ENCODE data around the gene CYTH1. TPM values are rescaled to one million over a fixed set of nuclear protein-coding genes. Genes with fewer than 3 reads are reported as not detected.
A peak's percentile ranks its signal among the peaks of the same experiment; 100 is the strongest.

CYTH1 gene
- polyA plus RNA-seq, 1 experiment = 13.7 TPM

GRCh38 chr17:78709119-78709681 is 72.9 kb downstream of the CYTH1 start:
- POLR2A ChIA-PET = interaction anchor here (0.6 to 2.1 kb wide), 3 partner anchors 16 to 212 kb away, joined by 3 to 5 read pairs (median 4); no protein-coding TSS in a partner anchor

DNA sequence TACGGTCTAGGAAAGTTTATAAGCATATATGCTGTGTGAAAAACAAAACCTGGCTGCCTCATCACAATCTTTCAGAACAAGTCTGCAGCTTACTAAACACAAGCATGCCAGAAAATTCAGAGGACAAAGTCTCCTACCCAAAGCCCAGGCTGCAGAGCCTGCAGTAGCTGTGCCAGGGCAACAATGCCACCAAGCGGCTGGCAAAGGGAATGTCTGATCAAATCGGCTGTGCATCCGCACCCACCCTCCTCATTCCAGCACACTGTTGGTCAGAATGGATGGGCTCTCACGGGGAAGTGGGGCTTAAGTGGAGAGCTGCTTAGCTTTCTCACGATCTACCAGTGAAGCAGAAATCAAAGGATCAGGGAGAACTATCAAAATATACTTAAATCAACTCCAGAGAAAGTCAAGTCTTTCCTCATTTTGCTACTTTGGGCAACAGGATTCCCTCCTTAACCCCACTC is 73.5 kb downstream of the CYTH1 start:
- ChIA-PET POLR2A (interaction anchor here (0.6 to 2.1 kb wide), 2 partner anchors 17 to 212 kb away, joined by 3 to 5 read pairs; no protein-coding TSS in a partner anchor), CTCF (interaction anchor here (0.6 to 6.0 kb wide), 29 partner anchors 9 to 623 kb away, joined by 3 to 111 read pairs (median 4); no protein-coding TSS in a partner anchor)
- Histone ChIP-seq H3K27ac (ENCODE audit: low read depth, low read length) (no peak overlapping the region), H3K9me3 (ENCODE audit: control insufficient read depth, insufficient read depth, low read length) (no peaks in the 10 kb centered on the region), H3K27me3 (ENCODE audit: control insufficient read depth, insufficient read depth, low read length) (no peaks in the 10 kb centered on the region), H3K4me3 (ENCODE audit: low read depth, low read length) (no peak overlapping the region)
- peak; percentile 72 for DNase-seq (ENCODE audit: low read depth, low spot score)
- peak; percentile 95 for TF ChIP-seq CTCF (IDR thresholded peaks at IDR 0.05; ENCODE audit: low read depth, low read length)

More at GRCh38 chr17:78709119-78709681, 72.9 kb downstream of the CYTH1 start:
- Histone ChIP-seq H3K27me3 (ENCODE audit: control insufficient read depth, insufficient read depth, low read length) (no peaks in the 10 kb centered on the region), H3K9me3 (ENCODE audit: control insufficient read depth, insufficient read depth, low read length) (no peaks in the 10 kb centered on the region), H3K4me3 (ENCODE audit: low read depth, low read length) (no peak overlapping the region), H3K27ac (ENCODE audit: low read depth, low read length) (no peak overlapping the region)
- CTCF ChIA-PET = interaction anchor here (0.6 to 6.0 kb wide), 23 partner anchors 9 to 348 kb away, joined by 3 to 111 read pairs (median 4); no protein-coding TSS in a partner anchor
- TF ChIP-seq CTCF (IDR thresholded peaks at IDR 0.05; ENCODE audit: low read depth, low read length) = no peak
- no peak for DNase-seq (ENCODE audit: low read depth, low spot score)

DNA sequence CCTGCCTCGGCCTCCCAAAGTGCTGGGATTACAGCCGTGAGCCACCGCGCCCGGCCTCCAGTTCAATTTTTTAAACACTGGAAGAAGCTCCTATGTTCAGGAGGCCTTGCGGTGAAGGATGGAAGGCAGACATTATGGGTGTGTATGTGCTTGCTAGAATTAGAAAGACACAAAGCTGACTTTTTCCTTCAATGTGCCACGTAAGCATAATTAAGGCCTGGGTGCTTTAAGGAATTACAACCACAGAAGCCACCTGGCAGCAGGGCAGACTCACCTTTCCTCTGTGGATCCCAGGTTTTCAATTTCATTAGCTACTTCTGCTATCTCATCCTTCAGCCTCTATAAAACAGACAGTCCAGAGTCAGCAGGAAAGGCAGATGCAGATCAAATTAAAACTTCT is 74.2 kb downstream of the CYTH1 start:
- Histone ChIP-seq H3K27me3 (ENCODE audit: control insufficient read depth, insufficient read depth, low read length) (no peaks in the 10 kb centered on the region), H3K9me3 (ENCODE audit: control insufficient read depth, insufficient read depth, low read length) (no peaks in the 10 kb centered on the region), H3K4me3 (ENCODE audit: low read depth, low read length) (no peak overlapping the region), H3K27ac (ENCODE audit: low read depth, low read length) (no peak overlapping the region)
- no peak for DNase-seq (ENCODE audit: low read depth, low spot score)
- TF ChIP-seq CTCF (IDR thresholded peaks at IDR 0.05; ENCODE audit: low read depth, low read length) = no peak
- CTCF ChIA-PET = interaction anchor here (0.6 to 6.0 kb wide), 26 partner anchors 8 to 623 kb away, joined by 3 to 111 read pairs (median 4); no protein-coding TSS in a partner anchor
- POLR2A ChIA-PET = interaction anchor here (2.1 kb wide), 1 partner anchor 211 kb away, joined by 5 read pairs; no protein-coding TSS in a partner anchor

- no peak for TF ChIP-seq CTCF (IDR thresholded peaks at IDR 0.05; ENCODE audit: low read depth, low read length)
- H3K4me3 ChIP-seq (ENCODE audit: low read depth, low read length) = no peak overlapping the region
- POLR2A ChIA-PET = no interaction called here
- CTCF ChIA-PET = interaction anchor here (0.7 to 6.0 kb wide), 12 partner anchors 11 to 290 kb away, joined by 3 to 111 read pairs (median 14); no protein-coding TSS in a partner anchor
- no peak for DNase-seq (ENCODE audit: low read depth, low spot score)
- no peaks in the 10 kb centered on the region for H3K27me3 ChIP-seq (ENCODE audit: control insufficient read depth, insufficient read depth, low read length)
- H3K9me3 ChIP-seq (ENCODE audit: control insufficient read depth, insufficient read depth, low read length) = no peaks in the 10 kb centered on the region
- H3K27ac ChIP-seq (ENCODE audit: low read depth, low read length) = no peak overlapping the region
Measured at GRCh38 chr17:78707016-78707415, 75.1 kb downstream of the CYTH1 start.

DNA sequence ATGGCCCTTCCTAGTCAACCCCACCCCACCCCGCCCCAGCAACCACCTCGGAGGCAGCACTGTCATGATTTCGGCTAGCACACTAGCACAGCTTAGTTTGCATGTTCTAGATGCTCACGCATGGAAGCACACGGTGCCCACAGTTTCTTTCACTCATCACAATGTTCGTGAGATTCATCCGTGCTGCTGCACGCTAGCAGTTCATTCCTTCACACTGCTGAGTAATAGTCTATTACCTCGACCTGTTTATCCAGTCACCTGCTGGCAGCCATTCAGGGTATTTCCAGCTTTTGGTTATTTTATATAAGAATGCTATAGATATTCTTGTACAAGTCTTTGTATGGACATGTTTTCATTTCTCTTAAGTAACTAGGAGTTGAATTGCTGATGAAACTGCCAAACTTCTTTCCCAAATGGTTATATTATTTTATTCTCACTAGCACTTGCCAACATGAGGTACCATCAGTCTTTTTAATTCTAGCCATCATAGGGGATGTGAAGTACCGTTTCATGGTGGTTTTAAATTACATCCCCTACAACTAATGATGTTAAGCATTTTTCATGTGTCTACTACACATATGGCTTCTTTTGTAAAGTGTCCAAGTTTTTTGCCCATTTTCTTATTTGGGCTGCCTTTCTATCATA is 75.7 kb downstream of the CYTH1 start:
- Histone ChIP-seq H3K4me3 (ENCODE audit: low read depth, low read length) (no peak overlapping the region), H3K9me3 (ENCODE audit: control insufficient read depth, insufficient read depth, low read length) (no peaks in the 10 kb centered on the region), H3K27me3 (ENCODE audit: control insufficient read depth, insufficient read depth, low read length) (no peaks in the 10 kb centered on the region), H3K27ac (ENCODE audit: low read depth, low read length) (no peak overlapping the region)
- POLR2A ChIA-PET = no interaction called here
- CTCF ChIA-PET = interaction anchor here (1.0 to 6.0 kb wide), 4 partner anchors 11 to 212 kb away, joined by 3 to 111 read pairs (median 14); no protein-coding TSS in a partner anchor
- no peak for DNase-seq (ENCODE audit: low read depth, low spot score)
- no peak for TF ChIP-seq CTCF (IDR thresholded peaks at IDR 0.05; ENCODE audit: low read depth, low read length)
